KG1 (cell line): ENCODE measurements around the gene EFR3B.
"Not testable (repeated sequence)": the region's sequence is repeated elsewhere in the genome, so short reads cannot be mapped to it uniquely, and the experiment has no call there.

Experiments
- DNase-seq: peaks from one replicate; lab custom pipeline; 2025; lab: John Stamatoyannopoulos, UW

EFR3B gene

GRCh38 chr2:25072606-25073005 lies 30.7 kb downstream of the EFR3B start:
- DNase-seq = no peak

- no peak for DNase-seq
Observed at GRCh38 chr2:25073025-25073424, 31.1 kb downstream of the EFR3B start.

GRCh38 chr2:25073914-25074313 lies 32.0 kb downstream of the EFR3B start:
- DNase-seq = no peak

GRCh38 chr2:25074826-25075225 lies 33.0 kb downstream of the EFR3B start:
- no peak for DNase-seq

GRCh38 chr2:25076749-25077148 lies 34.9 kb downstream of the EFR3B start:
- DNase-seq = no peak

- no peak for DNase-seq
Observed at GRCh38 chr2:25077789-25078169, 35.9 kb downstream of the EFR3B start.

- DNase-seq = no peak
Observed at GRCh38 chr2:25078170-25079049, 36.5 kb downstream of the EFR3B start.

- DNase-seq = no peak
Observed at GRCh38 chr2:25079050-25079635, 37.3 kb downstream of the EFR3B start.

- DNase-seq = no peak
Observed at GRCh38 chr2:25081237-25081790, 39.4 kb downstream of the EFR3B start.

- no peak for DNase-seq
Observed at GRCh38 chr2:25082002-25082622, 40.2 kb downstream of the EFR3B start.

GRCh38 chr2:25085761-25086560 lies 44.1 kb downstream of the EFR3B start:
- no peak for DNase-seq

- DNase-seq = no peak
Observed at GRCh38 chr2:25088817-25089516, 47.1 kb downstream of the EFR3B start.

- DNase-seq = no peak
Observed at GRCh38 chr2:25089605-25090315, 47.9 kb downstream of the EFR3B start.

GRCh38 chr2:25090801-25091200 lies 48.9 kb downstream of the EFR3B start:
- DNase-seq = no peak

GRCh38 chr2:25091265-25091664 lies 49.4 kb downstream of the EFR3B start:
- no peak for DNase-seq

GRCh38 chr2:25098056-25098455 lies 56.2 kb downstream of the EFR3B start:
- DNase-seq = no peak

- DNase-seq = no peak
Observed at GRCh38 chr2:25098670-25099486, 57.0 kb downstream of the EFR3B start.

GRCh38 chr2:25102352-25102751 lies 60.5 kb downstream of the EFR3B start:
- DNase-seq = not testable (repeated sequence)

GRCh38 chr2:25103287-25103871 lies 61.5 kb downstream of the EFR3B start:
- no peak for DNase-seq
